KG1 (cell line): Measurements from ENCODE around the gene EPHB2.
"Not testable (repeated sequence)": the region's sequence is repeated elsewhere in the genome, so short reads cannot be mapped to it uniquely, and the experiment has no call there.

Source experiments
- DNase-seq: peaks from one replicate; lab custom pipeline; 2025; lab: John Stamatoyannopoulos, UW

The EPHB2 gene

GRCh38 chr1:22915816-22916470 is 205.3 kb downstream of the EPHB2 start:
- DNase-seq: no peak

- no peak for DNase-seq
Observed at GRCh38 chr1:22916471-22916820, 205.8 kb downstream of the EPHB2 start.

GRCh38 chr1:22917989-22918388 is 207.3 kb downstream of the EPHB2 start:
- DNase-seq: no peak

GRCh38 chr1:22918644-22919043 is 208.0 kb downstream of the EPHB2 start:
- no peak for DNase-seq

GRCh38 chr1:22919341-22920025 is 208.8 kb downstream of the EPHB2 start:
- no peak for DNase-seq

- DNase-seq: no peak
Observed at GRCh38 chr1:22920026-22920733, 209.5 kb downstream of the EPHB2 start.

- no peak for DNase-seq
Observed at GRCh38 chr1:22920734-22921451, 210.3 kb downstream of the EPHB2 start.

GRCh38 chr1:22921452-22922126 is 210.9 kb downstream of the EPHB2 start:
- DNase-seq: no peak

GRCh38 chr1:22922640-22923039 is 212.0 kb downstream of the EPHB2 start:
- no peak for DNase-seq

- no peak for DNase-seq
Observed at GRCh38 chr1:22925111-22925510, 214.5 kb downstream of the EPHB2 start.

- DNase-seq: no peak
Observed at GRCh38 chr1:22930240-22930912, 219.7 kb downstream of the EPHB2 start.

- DNase-seq: no peak
Observed at GRCh38 chr1:22932803-22933470, 222.3 kb downstream of the EPHB2 start.

GRCh38 chr1:22935433-22935832 is 224.8 kb downstream of the EPHB2 start:
- DNase-seq: no peak

- no peak for DNase-seq
Observed at GRCh38 chr1:22936681-22937080, 226.0 kb downstream of the EPHB2 start.

GRCh38 chr1:22941257-22941656 is 230.6 kb downstream of the EPHB2 start:
- no peak for DNase-seq

GRCh38 chr1:22944346-22945055 is 233.9 kb downstream of the EPHB2 start:
- DNase-seq: no peak

- not testable (repeated sequence) for DNase-seq
Observed at GRCh38 chr1:22945171-22945570, 234.5 kb downstream of the EPHB2 start.

GRCh38 chr1:22949822-22950331 is 239.2 kb downstream of the EPHB2 start:
- DNase-seq: no peak

GRCh38 chr1:22951796-22952195 is 241.2 kb downstream of the EPHB2 start:
- DNase-seq: no peak

GRCh38 chr1:22952694-22953056 is 242.0 kb downstream of the EPHB2 start:
- DNase-seq: no peak
